Right cardiac atrium (tissue), 5 donors: Measurements from ENCODE around the gene RIOK2. TPM values are rescaled to one million over a fixed set of nuclear protein-coding genes. Genes with fewer than 3 reads are reported as not detected.
A peak's percentile ranks its signal among the peaks of the same experiment; 100 is the strongest.

ENCODE experiments used
- ATAC-seq, 2 donors: fragments of 200-7000 bp; cut with Tn5 transposase; one replicate each; pipeline versions ENCODE4 v1.8.0 to v1.9.1; 2020; ENCODE audit warnings: moderate library complexity in 2 of 2, mild to moderate bottlenecking in 1 of 2
- DNase-seq, 3 donors: peaks; one replicate each; pipeline ENCODE4 v3.0.0-alpha.2; 2020
- H3K27ac ChIP-seq: one replicate; pipeline ENCODE4 v1.5.1; 2013; ENCODE audit warnings: mild to moderate bottlenecking, low read length, control low read depth, moderate library complexity
- H3K27me3 ChIP-seq: one replicate; pipeline ENCODE4 v1.6.1; 2013; ENCODE audit not compliant: control insufficient read depth, insufficient read depth
- H3K4me1 ChIP-seq: one replicate; pipeline ENCODE4 v1.6.1; 2013; ENCODE audit warnings: low read length; ENCODE audit not compliant: control insufficient read depth, insufficient read depth
- H3K4me3 ChIP-seq: one replicate; pipeline ENCODE4 v1.5.1; 2013; ENCODE audit warnings: low read length, control low read depth
- H3K9me3 ChIP-seq: one replicate; pipeline ENCODE4 v1.6.1; 2013; ENCODE audit warnings: low read length; ENCODE audit not compliant: control insufficient read depth
- WGBS: extraction: QIAGEN DNeasy Blood & Tissue Kit; methylation state at CpG from one replicate; pipeline ENCODE4 v1.1.7; 2013; 5-methylcytosine and 5-hydroxymethylcytosine counted together
- intact Hi-C, 4 donors: fragments of 100-400 bp; cut with DNase I; formaldehyde crosslinking; loops; one replicate each; pipeline versions ENCODE4 v1.11.0 to v1.14.0; 2022 to 2023
- long read RNA-seq, 4 donors: library from polyadenylated mRNA; unstranded; transcript quantifications; one replicate each; pipeline ENCODE4 v2.0.0, GENCODE V29; 2020 to 2021
- polyA plus RNA-seq: library from polyadenylated mRNA; stranded (reverse); fragments of 200-250 nt; gene quantifications from one replicate; pipeline ENCODE4 v1.2.3, GENCODE V29; 2013
- total RNA-seq, 4 donors: library from RNA; stranded (reverse); fragmentation: NEBNext Ultra II Directional; extraction: Animal tissue kit (Norgen Biotek cat#: 25700); gene quantifications; one replicate each; pipeline ENCODE4 v1.2.1, GENCODE V29; 2021
- donor health status: healthy with polysubstance abuse.
- donor health status: DM: no; HTN: yes; CAD: no.
- donor health status: DM: no; HTN: no; CAD: no.
- donor health status: DM: no; HTN: yes; CAD: no; lungs with severe emphysema.
- donor health status: DM: yes; HTN: yes; CAD: no.

The RIOK2 gene
- total RNA-seq (10 to 100 TPM; 21.6 to 24.4 (median 22.7) TPM), polyA plus RNA-seq (12.9 TPM)
- long read RNA-seq, donor 1, transcript RIOK2-201 (10 exons, 3,922 nt), result major isoform, 25 of 32 reads
- long read RNA-seq, donor 1, partial matches to known transcripts, result 2 of 32 reads
- long read RNA-seq, donor 1, other reads (novel, unspliced or antisense), result 4 of 32 reads
- long read RNA-seq, donor 2, transcript RIOK2-201 (10 exons, 3,922 nt), result major isoform, 15 of 15 reads
- long read RNA-seq, donor 2, partial matches to known transcripts, result 0 of 15 reads
- long read RNA-seq, donor 2, other reads (novel, unspliced or antisense), result 0 of 15 reads
- long read RNA-seq, donor 3, transcript RIOK2-201 (10 exons, 3,922 nt), result major isoform, 113 of 124 reads
- long read RNA-seq, donor 3, partial matches to known transcripts, result 5 of 124 reads
- long read RNA-seq, donor 3, other reads (novel, unspliced or antisense), result 4 of 124 reads
- long read RNA-seq, donor 4, transcript RIOK2-201 (10 exons, 3,922 nt), result major isoform, 18 of 20 reads
- long read RNA-seq, donor 4, partial matches to known transcripts, result 0 of 20 reads
- long read RNA-seq, donor 4, other reads (novel, unspliced or antisense), result 2 of 20 reads

DNA sequence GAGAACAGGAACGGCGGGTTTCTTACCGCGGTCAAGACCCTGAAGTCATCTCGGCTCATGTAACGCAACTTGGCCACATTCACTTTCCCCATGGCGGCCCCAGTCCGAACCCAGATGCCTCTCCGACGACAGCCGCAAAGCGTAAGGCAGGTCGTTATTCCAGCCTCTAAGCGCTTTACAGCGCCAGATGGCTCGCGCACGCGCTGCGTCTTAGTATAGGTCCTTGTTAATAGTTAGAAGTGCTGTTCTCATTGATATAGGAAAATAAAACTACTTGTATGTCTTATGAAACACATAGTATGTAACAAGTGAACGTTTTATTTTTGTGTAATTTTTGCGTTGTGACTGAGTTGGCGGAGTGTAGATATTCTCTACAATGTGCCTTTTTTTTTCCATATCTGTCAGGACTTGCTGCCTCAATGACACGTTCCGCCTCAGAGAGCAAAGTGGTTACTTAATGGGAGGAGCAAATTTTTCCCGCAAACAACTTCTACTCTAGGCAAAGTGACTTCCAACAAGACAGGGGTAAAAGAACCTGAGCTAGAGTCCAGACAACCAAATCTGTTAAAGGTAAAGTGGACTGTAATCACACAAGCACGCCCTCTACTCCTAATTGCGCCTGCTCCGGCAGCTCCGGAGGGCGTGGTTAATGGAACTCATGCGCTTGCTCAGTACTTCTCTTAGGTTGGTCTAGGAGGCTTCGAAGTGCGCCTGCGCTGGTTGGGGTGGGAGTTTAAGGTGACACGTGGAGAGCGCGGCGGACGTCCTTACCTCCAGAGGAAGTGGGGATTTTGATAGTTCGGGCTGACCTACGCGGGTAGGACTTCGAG lies at the start of gene RIOK2:
RIOK2 (minus strand) TSS at position 148 of the 830 bp plus-strand sequence; CDS start at position 92, 56 bp downstream.
- DNase-seq, result peak; percentile 96 to 97 (median 97)
- Histone ChIP-seq H3K4me3 (peak within 1 kb of the TSS; percentile 100), H3K27me3 (no peaks in the 10 kb centered on the region), H3K27ac (peak within 1 kb of the TSS; percentile 99), H3K4me1 (peaks cover 2% of the 10 kb centered on the region), H3K9me3 (no peaks in the 10 kb centered on the region)
- ATAC-seq, result peak; percentile 98
- WGBS, result under 1% methylated on average over 44 of the region's 44 CpGs
- intact Hi-C loops, result no loop called here

DNA sequence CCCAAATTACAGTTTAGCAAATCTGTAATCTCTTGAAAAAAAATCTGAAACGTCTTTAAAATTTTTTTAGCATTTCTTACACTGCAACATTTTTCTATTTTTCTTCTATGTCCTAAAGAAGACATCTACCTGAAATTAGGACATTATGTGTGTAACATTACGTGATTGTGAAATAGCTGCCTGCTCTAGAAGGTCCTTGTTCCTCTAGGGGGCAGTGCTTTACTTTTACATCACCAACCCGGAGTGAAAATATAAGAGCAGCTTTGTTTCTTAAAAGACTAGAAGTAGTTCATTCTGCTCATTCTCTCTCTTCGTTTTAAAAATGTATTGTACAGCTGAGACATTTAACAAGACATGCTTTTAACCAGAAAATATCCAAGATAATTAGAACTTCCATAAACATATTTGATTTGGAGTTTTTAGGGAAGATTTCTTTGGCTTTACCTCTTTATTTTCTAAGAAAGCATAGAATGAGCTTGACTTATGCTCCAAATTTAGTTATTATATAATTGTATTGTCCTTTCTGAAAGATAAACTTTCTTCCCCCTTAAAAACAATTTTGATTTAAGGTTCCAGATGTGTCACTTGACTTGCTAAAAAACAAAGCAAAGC lies 48.1 kb upstream of the RIOK2 start:
- Histone ChIP-seq H3K4me3 (no peak overlapping the region), H3K4me1 (no peaks in the 10 kb centered on the region), H3K27ac (no peak overlapping the region), H3K27me3 (no peaks in the 10 kb centered on the region), H3K9me3 (no peaks in the 10 kb centered on the region)
- 2% methylated on average over 4 of the region's 4 CpGs for whole genome bisulfite sequencing
- DNase-seq (no peak), ATAC-seq (peak; percentile 82 to 88)
- intact Hi-C loops, result loop anchor here in 2 of 4 donors (5.0 to 10.0 kb wide), 2 partner anchors 301 to 304 kb away; no protein-coding TSS in a partner anchor

GRCh38 chr5:97229688-97230285 lies 46.7 kb upstream of the RIOK2 start:
- Histone ChIP-seq H3K4me1 (no peaks in the 10 kb centered on the region), H3K4me3 (peak overlapping the region; percentile 39), H3K9me3 (no peaks in the 10 kb centered on the region), H3K27ac (no peak overlapping the region), H3K27me3 (no peaks in the 10 kb centered on the region)
- DNase-seq (no peak), ATAC-seq (peak in 1 of 2 donors; percentile 51)
- WGBS, result 14% methylated on average over 6 of the region's 6 CpGs
- intact Hi-C loops, result loop anchor here in 2 of 4 donors (5.0 to 10.0 kb wide), 2 partner anchors 303 to 305 kb away; no protein-coding TSS in a partner anchor

- H3K27me3 ChIP-seq, result no peaks in the 10 kb centered on the region
- H3K4me3 ChIP-seq, result no peak overlapping the region
- no peak for DNase-seq
- H3K4me1 ChIP-seq, result no peaks in the 10 kb centered on the region
- intact Hi-C loops, result no loop called here
- no peaks in the 10 kb centered on the region for H3K9me3 ChIP-seq
- ATAC-seq, result no peak
- WGBS, result 73% methylated on average over 2 of the region's 2 CpGs
- no peak overlapping the region for H3K27ac ChIP-seq
Observed at GRCh38 chr5:97229196-97229595, 46.1 kb upstream of the RIOK2 start.

GRCh38 chr5:97225222-97225621 lies 42.2 kb upstream of the RIOK2 start:
- intact Hi-C loops, result no loop called here
- Histone ChIP-seq H3K4me1 (no peaks in the 10 kb centered on the region), H3K27me3 (no peaks in the 10 kb centered on the region), H3K27ac (no peak overlapping the region), H3K9me3 (no peaks in the 10 kb centered on the region), H3K4me3 (no peak overlapping the region)
- DNase-seq (no peak), ATAC-seq (no peak)

- ATAC-seq (no peak), DNase-seq (no peak)
- 57% methylated on average over 1 of the region's 1 CpG for whole genome bisulfite sequencing
- intact Hi-C loops, result no loop called here
- H3K4me1 ChIP-seq, result no peaks in the 10 kb centered on the region
- no peak overlapping the region for H3K4me3 ChIP-seq
- no peaks in the 10 kb centered on the region for H3K9me3 ChIP-seq
- H3K27ac ChIP-seq, result no peak overlapping the region
- H3K27me3 ChIP-seq, result no peaks in the 10 kb centered on the region
Observed at GRCh38 chr5:97224112-97224750, 41.2 kb upstream of the RIOK2 start.

GRCh38 chr5:97223596-97223995 lies 40.5 kb upstream of the RIOK2 start:
- ATAC-seq (no peak), DNase-seq (no peak)
- no peak overlapping the region for H3K27ac ChIP-seq
- H3K9me3 ChIP-seq, result no peaks in the 10 kb centered on the region
- 72% methylated on average over 2 of the region's 2 CpGs for WGBS
- H3K27me3 ChIP-seq, result no peaks in the 10 kb centered on the region
- intact Hi-C loops, result no loop called here
- no peaks in the 10 kb centered on the region for H3K4me1 ChIP-seq
- H3K4me3 ChIP-seq, result no peak overlapping the region

- DNase-seq (no peak), ATAC-seq (no peak)
- H3K4me3 ChIP-seq, result no peak overlapping the region
- H3K9me3 ChIP-seq, result no peaks in the 10 kb centered on the region
- intact Hi-C loops, result no loop called here
- 88% methylated on average over 2 of the region's 2 CpGs for WGBS
- no peaks in the 10 kb centered on the region for H3K27me3 ChIP-seq
- H3K4me1 ChIP-seq, result no peaks in the 10 kb centered on the region
- no peak overlapping the region for H3K27ac ChIP-seq
Observed at GRCh38 chr5:97209343-97209742, 26.3 kb upstream of the RIOK2 start.

- no peaks in the 10 kb centered on the region for H3K9me3 ChIP-seq
- H3K4me1 ChIP-seq, result no peaks in the 10 kb centered on the region
- H3K27me3 ChIP-seq, result no peaks in the 10 kb centered on the region
- intact Hi-C loops, result no loop called here
- no peak overlapping the region for H3K4me3 ChIP-seq
- 75% methylated on average over 2 of the region's 2 CpGs for WGBS
- no peak overlapping the region for H3K27ac ChIP-seq
- ATAC-seq (no peak), DNase-seq (peak in 1 of 3 donors; percentile 19)
Observed at GRCh38 chr5:97208714-97209113, 25.7 kb upstream of the RIOK2 start.

DNA sequence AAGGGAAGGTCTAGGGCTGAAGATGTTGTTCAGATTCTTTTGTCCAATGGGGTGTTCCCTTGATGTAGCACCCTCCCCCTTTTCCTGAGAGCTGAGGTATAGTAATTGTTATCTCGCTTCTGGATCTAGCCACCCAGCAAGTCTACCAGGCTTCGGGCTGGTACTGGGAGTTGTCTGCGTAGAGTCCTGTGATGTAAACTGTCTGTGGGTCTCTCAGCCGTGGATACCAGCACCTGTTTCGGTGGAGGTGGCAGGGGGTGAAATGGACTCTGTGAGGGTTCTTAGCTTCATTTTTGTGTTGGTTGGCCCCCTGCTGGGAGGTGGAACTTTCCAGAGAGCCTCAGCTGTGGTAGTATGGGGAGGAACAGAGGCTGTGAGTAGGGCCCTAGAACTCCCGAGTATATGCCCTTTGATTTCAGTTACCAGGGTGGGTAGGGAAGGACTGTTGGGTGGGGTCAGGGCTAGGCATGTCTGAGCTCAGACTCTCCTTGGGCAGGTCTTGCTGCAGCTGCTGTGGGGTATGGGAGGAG lies 25.2 kb upstream of the RIOK2 start:
- no peak overlapping the region for H3K27ac ChIP-seq
- 94% methylated on average over 6 of the region's 6 CpGs for WGBS
- no peaks in the 10 kb centered on the region for H3K9me3 ChIP-seq
- DNase-seq (no peak), ATAC-seq (no peak)
- intact Hi-C loops, result no loop called here
- no peaks in the 10 kb centered on the region for H3K27me3 ChIP-seq
- no peak overlapping the region for H3K4me3 ChIP-seq
- no peaks in the 10 kb centered on the region for H3K4me1 ChIP-seq
